Stimulated activated naive CD8-positive, alpha-beta T cell treated with anti-CD3 and anti-CD28 coated beads, Interleukin-15, Interleukin-2, amounts not matched to agents 100 U/mL and 50 U/mL, for 24 hours (primary cell): ENCODE results near the gene DR1.
"Not testable (repeated sequence)": the region's sequence is repeated elsewhere in the genome, so short reads cannot be mapped to it uniquely, and the experiment has no call there.

Source experiments
- ATAC-seq: fragments of 150-1000 bp; cut with Tn5 transposase; one replicate; pipeline ENCODE4 v1.10.0; 2021
- DNase-seq: peaks from one replicate; pipeline ENCODE4 v3.0.0; 2021

The DR1 gene

DNA sequence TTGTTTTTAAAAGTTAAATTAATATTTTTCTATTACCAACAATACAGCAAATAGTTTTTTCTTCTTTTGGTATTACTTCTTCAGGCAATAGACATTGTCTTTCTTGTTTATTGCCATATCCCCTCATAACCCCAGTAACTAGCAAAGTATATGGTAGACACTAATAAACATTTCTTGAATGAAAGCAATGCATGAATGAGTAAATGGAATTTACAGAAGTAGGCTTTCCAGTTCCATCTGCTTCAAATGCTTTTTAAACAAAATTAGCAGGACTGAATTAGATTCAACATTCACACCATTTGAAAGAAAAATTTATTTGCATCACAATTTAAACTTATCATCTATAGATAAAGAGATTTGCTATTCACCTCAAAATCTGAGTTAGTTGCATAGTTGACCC lies 5.6 kb upstream of the DR1 start:
- ATAC-seq (no peak), DNase-seq (no peak)

- no peak for ATAC-seq
- no peak for DNase-seq
Observed at GRCh38 chr1:93344484-93344883, 1.2 kb upstream of the DR1 start.

DNA sequence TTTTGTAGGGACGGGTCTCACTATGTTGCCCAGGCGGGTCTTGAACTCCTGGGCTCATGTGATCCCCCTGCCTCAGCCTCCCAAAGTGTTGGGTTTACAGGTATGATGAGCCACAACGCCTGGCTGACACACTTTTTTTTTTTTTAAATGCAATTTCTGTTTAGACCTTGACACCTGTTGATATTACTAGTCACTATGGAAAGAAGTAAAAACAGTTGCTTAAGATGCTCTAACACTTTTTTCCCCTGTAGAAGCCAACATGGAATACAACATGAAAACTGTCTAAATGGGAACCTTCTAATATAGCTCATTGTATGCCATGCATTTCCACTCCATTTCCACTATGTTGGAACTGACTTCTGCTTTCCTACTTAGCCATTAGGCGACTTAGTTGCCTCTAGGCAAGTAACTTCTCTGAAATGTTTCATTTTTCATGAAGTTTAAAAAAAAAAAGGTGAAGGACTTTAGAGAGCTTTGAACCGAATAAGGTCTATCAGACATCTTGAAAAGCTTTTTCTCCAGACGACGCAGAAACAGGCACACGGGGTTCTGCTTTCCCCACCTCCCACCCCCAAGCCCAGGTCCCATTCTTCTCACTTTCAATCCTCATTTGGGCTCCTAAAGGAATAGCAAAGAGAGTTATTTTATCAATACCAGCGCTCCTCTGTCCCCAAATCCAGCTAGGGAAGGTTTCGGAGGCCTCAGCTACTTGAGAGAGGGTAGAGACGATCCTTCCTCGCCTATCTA lies 648 bp upstream of the DR1 start:
- DNase-seq (no peak), ATAC-seq (no peak)

DNA sequence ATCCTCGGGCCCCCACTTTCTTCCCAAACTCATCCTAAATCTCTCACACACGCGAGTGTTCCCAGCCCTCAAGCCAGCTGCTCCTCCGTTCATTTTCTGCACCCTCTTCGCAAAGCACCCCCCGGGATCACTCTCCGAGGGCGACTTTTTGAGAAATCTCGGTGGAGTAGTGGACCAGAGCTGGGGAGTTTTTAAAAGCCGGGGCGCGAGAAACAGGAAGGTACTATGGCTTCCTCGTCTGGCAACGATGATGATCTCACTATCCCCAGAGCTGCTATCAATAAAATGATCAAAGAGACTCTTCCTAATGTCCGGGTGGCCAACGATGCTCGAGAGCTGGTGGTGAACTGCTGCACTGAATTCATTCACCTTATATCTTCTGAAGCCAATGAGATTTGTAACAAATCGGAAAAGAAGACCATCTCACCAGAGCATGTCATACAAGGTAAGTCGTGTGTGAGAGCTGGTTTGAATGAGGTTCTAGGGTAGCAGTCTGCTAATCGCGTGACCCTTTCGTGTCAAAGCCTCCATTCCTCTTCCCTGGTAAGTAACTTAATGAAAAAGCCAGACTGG lies 800 bp downstream of the DR1 start:
- no peak for DNase-seq

GRCh38 chr1:93347334-93347899 lies 1.7 kb downstream of the DR1 start:
- DNase-seq: no peak

More for the DNA sequence above, 800 bp downstream of the DR1 start:
- peak; percentile 29 for ATAC-seq

GRCh38 chr1:93348104-93348728 lies 2.5 kb downstream of the DR1 start:
- ATAC-seq (no peak), DNase-seq (no peak)

More at GRCh38 chr1:93347334-93347899, 1.7 kb downstream of the DR1 start:
- ATAC-seq: no peak

GRCh38 chr1:93349231-93350135 lies 3.8 kb downstream of the DR1 start:
- DNase-seq (no peak), ATAC-seq (no peak)

- DNase-seq (no peak), ATAC-seq (no peak)
Observed at GRCh38 chr1:93350322-93350721, 4.6 kb downstream of the DR1 start.

DNA sequence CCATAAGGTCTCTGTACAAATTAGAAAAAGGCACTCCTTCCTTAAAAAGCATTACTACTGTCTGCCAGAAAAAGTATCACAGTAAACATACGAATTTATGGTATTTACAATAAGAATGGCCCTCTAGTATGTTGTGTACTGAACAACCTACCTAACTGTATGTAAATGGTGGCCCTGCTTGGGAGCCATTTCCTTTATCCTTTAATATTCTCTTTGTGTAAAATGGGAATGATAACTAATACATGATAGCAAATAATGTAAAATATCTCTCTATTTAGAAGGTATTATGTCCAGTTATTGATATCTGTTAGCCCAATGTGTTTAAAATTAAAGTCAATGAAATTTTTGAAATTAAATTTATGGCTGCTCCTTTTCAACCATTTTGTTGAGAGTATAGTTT lies 5.2 kb downstream of the DR1 start:
- ATAC-seq: no peak
- no peak for DNase-seq

GRCh38 chr1:93351346-93351745 lies 5.6 kb downstream of the DR1 start:
- not testable (repeated sequence) for DNase-seq, ATAC-seq

GRCh38 chr1:93352376-93352775 lies 6.7 kb downstream of the DR1 start:
- DNase-seq: no peak
- ATAC-seq: no peak

- ATAC-seq: no peak
- DNase-seq: no peak
Observed at GRCh38 chr1:93353286-93353685, 7.6 kb downstream of the DR1 start.

DNA sequence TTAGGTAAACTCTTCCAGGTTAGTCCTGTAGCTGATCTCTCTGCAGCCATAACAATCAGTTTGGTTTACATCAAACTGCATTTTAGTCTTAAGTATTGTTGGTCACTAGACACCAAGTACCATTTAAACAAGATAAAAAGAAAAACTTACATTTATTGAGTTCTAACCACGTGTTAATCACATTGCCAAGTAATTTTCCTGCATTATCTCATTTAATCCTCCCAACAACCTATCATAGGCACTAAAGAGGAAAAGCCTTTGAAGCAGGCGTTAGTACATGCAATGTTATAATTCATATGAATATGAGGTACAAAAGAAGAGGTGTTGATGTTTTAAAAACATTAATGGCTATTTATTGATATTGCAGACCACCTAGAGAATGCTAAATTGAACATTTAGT lies 9.0 kb downstream of the DR1 start:
- no peak for ATAC-seq
- DNase-seq: no peak

DNA sequence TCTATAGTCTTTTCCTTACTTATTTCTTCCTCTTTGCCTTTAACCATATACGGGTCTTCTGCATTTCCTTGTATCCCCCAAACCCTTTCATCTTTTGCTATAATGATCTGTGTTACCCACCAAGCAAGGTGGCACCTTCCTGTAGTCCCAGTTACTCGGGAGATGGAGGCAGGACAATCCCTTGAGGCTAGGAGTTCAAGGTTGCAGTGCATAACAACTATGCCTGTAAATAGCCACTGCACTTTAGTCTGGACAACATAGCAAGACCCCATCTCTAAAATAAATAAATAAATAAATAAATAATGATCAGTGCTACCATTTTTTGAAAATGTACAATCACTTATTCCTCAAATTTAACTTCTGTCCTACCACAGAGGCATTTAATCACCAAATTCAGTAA lies 11.5 kb downstream of the DR1 start:
- no peak for ATAC-seq
- no peak for DNase-seq

DNA sequence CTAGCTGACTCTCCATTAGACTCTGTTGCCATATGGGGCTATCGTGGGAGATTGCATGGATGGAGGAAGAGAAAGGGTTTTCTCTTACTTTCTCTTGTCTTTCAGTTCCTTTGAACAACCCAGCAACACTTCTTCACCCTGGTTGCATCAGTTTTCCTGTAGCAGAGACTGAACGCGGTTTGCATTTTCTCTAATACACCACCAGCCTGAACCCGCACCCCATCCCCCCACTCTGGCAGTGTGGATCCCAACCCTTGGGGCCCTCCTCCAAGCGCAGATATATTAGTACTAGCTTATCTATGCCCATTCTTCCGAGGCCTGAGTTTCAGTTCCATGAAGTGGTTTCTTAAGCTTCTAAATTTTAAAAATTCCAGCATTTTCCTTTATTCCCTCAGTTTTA lies 12.6 kb downstream of the DR1 start:
- DNase-seq (no peak), ATAC-seq (no peak)

DNA sequence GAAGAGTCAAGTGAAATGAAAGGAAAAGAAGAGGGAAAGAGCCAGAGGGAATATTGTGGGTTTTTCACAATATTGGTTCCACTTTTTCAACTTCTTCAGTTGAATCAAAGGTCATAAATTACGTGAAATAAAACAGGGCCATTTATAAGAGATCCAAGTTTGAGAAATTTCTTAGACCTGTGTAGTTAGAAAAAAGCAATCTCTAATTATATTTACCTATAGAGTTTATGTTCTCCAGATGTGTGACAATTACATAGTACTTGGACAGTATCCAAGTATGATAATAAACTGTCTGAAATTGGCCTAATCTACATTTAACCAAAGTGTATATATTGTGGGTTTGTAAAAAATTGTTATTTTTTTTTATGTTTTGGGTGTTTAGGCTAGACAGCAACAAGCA lies 14.4 kb downstream of the DR1 start:
- ATAC-seq (no peak), DNase-seq (no peak)

GRCh38 chr1:93362237-93362636 lies 16.5 kb downstream of the DR1 start:
- DNase-seq (no peak), ATAC-seq (no peak)

GRCh38 chr1:93365813-93366212 lies 20.1 kb downstream of the DR1 start:
- ATAC-seq: no peak

DNA sequence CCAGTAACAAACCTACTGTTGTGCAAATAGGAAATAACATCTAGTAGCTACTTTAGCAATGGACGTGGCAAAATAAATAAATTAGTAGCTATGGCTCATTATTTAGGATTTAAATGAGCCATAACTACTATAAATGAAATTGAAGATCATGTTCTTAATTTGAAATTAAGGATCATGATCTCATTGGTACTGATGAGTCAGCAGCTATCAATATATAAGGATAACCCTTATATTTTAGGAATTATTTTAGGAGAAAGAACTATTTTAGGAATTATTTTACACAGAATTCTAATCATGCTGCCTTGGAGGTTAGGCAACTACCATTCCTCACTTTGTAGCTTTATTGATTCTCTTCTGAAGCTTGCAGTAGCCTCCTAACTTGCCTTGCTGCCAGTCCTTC lies 24.0 kb downstream of the DR1 start:
- DNase-seq (no peak), ATAC-seq (no peak)

More at GRCh38 chr1:93365813-93366212, 20.1 kb downstream of the DR1 start:
- DNase-seq: no peak

DNA sequence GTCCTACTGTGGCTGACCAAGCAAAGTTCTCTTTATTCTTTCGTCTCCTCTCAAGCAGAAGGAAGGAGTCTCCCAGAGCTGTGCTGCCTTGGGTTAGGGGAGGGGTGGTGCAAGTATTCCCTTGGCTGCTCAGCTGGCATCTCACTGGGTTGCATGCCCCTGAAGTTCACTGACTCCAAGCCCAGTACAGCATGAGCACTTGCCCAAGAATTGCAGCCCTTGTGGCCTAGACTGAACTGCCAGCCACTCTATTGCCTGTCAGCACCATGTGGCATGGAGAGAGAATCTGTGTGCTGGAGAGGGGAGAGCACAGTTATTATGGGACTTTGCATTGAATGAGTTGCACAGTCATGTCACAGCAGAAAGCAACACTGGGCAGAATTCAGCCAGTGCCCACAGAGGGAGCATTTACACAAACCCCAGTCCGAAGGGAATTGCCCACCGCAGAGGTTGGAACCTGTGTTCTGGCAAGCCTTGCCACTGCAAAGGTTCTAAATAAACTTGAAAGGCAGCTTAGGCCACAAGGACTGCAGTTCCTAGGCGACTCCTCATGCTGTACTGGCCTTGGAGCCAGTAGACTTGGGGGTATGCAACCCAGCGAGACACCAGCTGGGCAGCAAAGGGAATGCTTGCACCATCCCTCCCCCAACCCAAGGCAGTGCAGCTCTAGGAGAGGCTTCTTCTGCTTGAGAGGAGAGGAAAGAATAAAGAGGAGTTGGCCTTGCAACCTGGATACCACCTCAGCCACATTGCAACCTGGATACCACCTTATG lies 28.8 kb downstream of the DR1 start:
- no peak for DNase-seq
- no peak for ATAC-seq

DNA sequence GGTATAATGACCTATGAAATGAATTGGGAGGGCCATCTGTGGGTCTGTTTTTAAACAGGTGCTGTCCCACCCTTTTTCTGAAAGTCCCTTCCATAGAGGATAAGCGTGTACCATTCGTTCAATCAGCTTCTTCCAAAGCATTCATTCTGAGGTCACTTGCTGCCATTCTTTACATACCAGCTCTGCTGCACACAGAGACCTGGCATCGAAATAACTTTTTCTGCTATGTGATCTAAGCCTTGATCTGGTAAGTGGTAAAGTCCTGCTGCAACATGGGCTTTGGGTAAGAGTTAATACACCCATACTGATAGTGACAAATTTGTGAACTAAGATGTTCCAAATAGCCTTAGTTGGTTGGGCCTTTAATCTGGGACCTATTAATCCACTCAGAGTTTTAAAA lies 38.9 kb downstream of the DR1 start:
- DNase-seq (no peak), ATAC-seq (no peak)
